IMR-90 (cell line): ENCODE data around the gene L3MBTL4. TPM values are rescaled to one million over a fixed set of nuclear protein-coding genes. Genes with fewer than 3 reads are reported as not detected.

Experiments
- ATAC-seq: fragments of 200-7000 bp; cut with Tn5 transposase; 2 replicates; pipeline ENCODE4 v1.9.1; 2020; ENCODE audit warnings: low read depth, mild to moderate bottlenecking, moderate library complexity
- BruUV-seq: library from RNA; stranded (reverse); fragments of 400-500 nt; replicated peaks from 2 replicates; lab custom pipeline; 2021; lab: Mats Ljungman, UMichigan
- CTCF ChIA-PET: fragments of 300-600 bp; formaldehyde crosslinking; extraction: SDS; loops from one replicate; lab custom pipeline; 2021; ENCODE audit warnings: antibody characterized with exemption; lab: Yijun Ruan, JAX
- POLR2A ChIA-PET: fragments of 300-600 bp; sonication (Branson Sonifier 250); formaldehyde crosslinking; loops from one replicate; lab custom pipeline; 2022; ENCODE audit warnings: antibody characterized with exemption; ENCODE audit not compliant: unreplicated experiment; lab: Charles Lee
- DNase-seq: peaks from one replicate; pipeline ENCODE4 v3.0.0; 2013
- H2AFZ ChIP-seq: replicated peaks from 2 replicates; pipeline ENCODE3; 2013; ENCODE audit warnings: low read length, mild to moderate bottlenecking; ENCODE audit not compliant: poor library complexity
- H2AK5ac ChIP-seq: 2 replicates; pipeline ENCODE4 v1.6.1; 2013; ENCODE audit warnings: low read depth, low read length, inconsistent platforms
- H2AK9ac ChIP-seq: replicated peaks from 2 replicates; pipeline ENCODE3; 2013; ENCODE audit warnings: mild to moderate bottlenecking, low read depth, low read length, moderate library complexity; ENCODE audit not compliant: poor library complexity
- H2BK120ac ChIP-seq: 2 replicates; pipeline ENCODE4 v1.6.1; 2013; ENCODE audit warnings: low read depth, low read length, inconsistent platforms
- H2BK15ac ChIP-seq: 3 replicates; pipeline ENCODE4 v1.6.1; 2013; ENCODE audit warnings: low read depth, low read length, inconsistent platforms
- H2BK20ac ChIP-seq: 2 replicates; pipeline ENCODE4 v1.6.1; 2013; ENCODE audit warnings: low read depth, mild to moderate bottlenecking, inconsistent platforms, low read length, moderate library complexity
- H2BK5ac ChIP-seq: 2 replicates; pipeline ENCODE4 v1.6.1; 2013; ENCODE audit warnings: mild to moderate bottlenecking, low read depth, low read length, inconsistent platforms; ENCODE audit not compliant: poor library complexity, severe bottlenecking
- H3K14ac ChIP-seq: replicated peaks from 2 replicates; pipeline ENCODE4 v1.6.1; 2013; ENCODE audit warnings: low read depth, low read length, inconsistent platforms
- H3K18ac ChIP-seq: 2 replicates; pipeline ENCODE4 v1.6.1; 2013; ENCODE audit warnings: low read depth, low read length, control low read depth
- H3K23ac ChIP-seq: 2 replicates; pipeline ENCODE4 v1.6.1; 2013; ENCODE audit warnings: low read depth, low read length, inconsistent platforms
- H3K27ac ChIP-seq: 2 replicates; pipeline ENCODE4 v1.5.1; 2013; ENCODE audit warnings: mild to moderate bottlenecking, control low read depth, low read length; ENCODE audit not compliant: insufficient read depth
- H3K27me3 ChIP-seq: 2 replicates; pipeline ENCODE4 v1.6.1; 2013; ENCODE audit warnings: low read length; ENCODE audit not compliant: control insufficient read depth, insufficient read depth
- H3K36me3 ChIP-seq: 2 replicates; pipeline ENCODE4 v1.6.1; 2013; ENCODE audit warnings: low read length, mixed read lengths; ENCODE audit not compliant: control insufficient read depth, insufficient read depth
- H3K4ac ChIP-seq: 2 replicates; pipeline ENCODE4 v1.6.1; 2013; ENCODE audit warnings: low read depth, low read length, inconsistent platforms
- H3K4me1 ChIP-seq: 2 replicates; pipeline ENCODE4 v1.6.1; 2013; ENCODE audit warnings: low read length, mixed read lengths; ENCODE audit not compliant: control insufficient read depth, insufficient read depth
- H3K4me2 ChIP-seq: 2 replicates; pipeline ENCODE4 v1.6.1; 2013; ENCODE audit warnings: low read depth, mild to moderate bottlenecking, control low read depth, low read length, moderate library complexity
- H3K4me3 ChIP-seq: 2 replicates; pipeline ENCODE4 v1.5.1; 2013; ENCODE audit warnings: low read depth, mild to moderate bottlenecking, control low read depth, low read length, moderate library complexity; ENCODE audit not compliant: insufficient read depth
- H3K56ac ChIP-seq: 2 replicates; pipeline ENCODE4 v1.6.1; 2013; ENCODE audit warnings: low read length, inconsistent platforms; ENCODE audit not compliant: insufficient read depth; ENCODE audit errors: extremely low read depth
- H3K79me1 ChIP-seq, 2 experiments: 2 replicates each; pipeline ENCODE4 v1.6.1; 2013; ENCODE audit warnings: low read length in 2 of 2, inconsistent platforms in 1 of 2, low read depth in 1 of 2
- H3K9ac ChIP-seq: 2 replicates; pipeline ENCODE4 v1.6.1; 2013; ENCODE audit warnings: low read depth, low read length, control low read depth
- H3K9me1 ChIP-seq: 2 replicates; pipeline ENCODE4 v1.6.1; 2013; ENCODE audit warnings: low read length, inconsistent platforms; ENCODE audit not compliant: insufficient read depth
- H3K9me3 ChIP-seq: 2 replicates; pipeline ENCODE4 v1.6.1; 2013; ENCODE audit warnings: low read length; ENCODE audit not compliant: control insufficient read depth, insufficient read depth
- H4K20me1 ChIP-seq: 2 replicates; pipeline ENCODE4 v1.6.1; 2013; ENCODE audit warnings: low read length, inconsistent platforms; ENCODE audit not compliant: insufficient read depth
- H4K5ac ChIP-seq: 2 replicates; pipeline ENCODE4 v1.6.1; 2013; ENCODE audit warnings: mild to moderate bottlenecking, low read depth, low read length, control low read depth
- H4K8ac ChIP-seq, 2 experiments: 2 replicates each; pipeline ENCODE4 v1.6.1; 2013; ENCODE audit warnings: low read depth in 2 of 2, low read length in 2 of 2, control low read depth in 1 of 2, inconsistent platforms in 1 of 2
- H4K91ac ChIP-seq: 2 replicates; pipeline ENCODE4 v1.6.1; 2013; ENCODE audit warnings: low read depth, low read length, inconsistent platforms; ENCODE audit not compliant: insufficient read depth
- BHLHE40 ChIP-seq: fragments of 150-350 bp; IDR thresholded peaks from 2 replicates; pipeline ENCODE4 v1.6.1; 2016; ENCODE audit warnings: mild to moderate bottlenecking, low read depth, low read length
- CEBPB ChIP-seq: IDR thresholded peaks from 2 replicates; pipeline ENCODE4 v1.6.1; 2012; ENCODE audit warnings: low read depth, low read length, improper control_type of control experiment
- CHD1 ChIP-seq: IDR thresholded peaks from 2 replicates; pipeline ENCODE4 v1.6.1; 2012; ENCODE audit warnings: low read depth, low read length, improper control_type of control experiment
- MAFK ChIP-seq: IDR thresholded peaks from 2 replicates; pipeline ENCODE4 v1.6.1; 2012; ENCODE audit warnings: low read depth, low read length, improper control_type of control experiment
- MAZ ChIP-seq: IDR thresholded peaks from 2 replicates; pipeline ENCODE4 v1.6.1; 2012; ENCODE audit warnings: low read depth, mild to moderate bottlenecking, low read length, improper control_type of control experiment, moderate library complexity, borderline replicate concordance
- MXI1 ChIP-seq: IDR thresholded peaks from 2 replicates; pipeline ENCODE4 v1.6.1; 2012; ENCODE audit warnings: low read depth, mild to moderate bottlenecking, low read length, moderate library complexity, borderline replicate concordance
- NFE2L2 ChIP-seq: fragments of 150-350 bp; IDR thresholded peaks from 2 replicates; pipeline ENCODE4 v1.6.1; 2016; ENCODE audit warnings: low read depth, mild to moderate bottlenecking, low read length
- POLR2A ChIP-seq: IDR thresholded peaks from 2 replicates; pipeline ENCODE4 v1.6.1; 2012; ENCODE audit warnings: mild to moderate bottlenecking, low read depth, low read length
- RAD21 ChIP-seq: IDR thresholded peaks from 2 replicates; pipeline ENCODE4 v1.6.1; 2012; ENCODE audit warnings: low read length, improper control_type of control experiment
- RCOR1 ChIP-seq: IDR thresholded peaks from 2 replicates; pipeline ENCODE4 v1.6.1; 2012; ENCODE audit warnings: mild to moderate bottlenecking, low read length, improper control_type of control experiment; ENCODE audit not compliant: insufficient replicate concordance
- RFX5 ChIP-seq: IDR thresholded peaks from 2 replicates; pipeline ENCODE4 v1.8.0; 2012; ENCODE audit warnings: low read depth, mild to moderate bottlenecking, low read length, moderate library complexity
- SMC3 ChIP-seq: fragments of 150-350 bp; IDR thresholded peaks from 2 replicates; pipeline ENCODE4 v1.6.1; 2016; ENCODE audit warnings: low read depth, mild to moderate bottlenecking, antibody characterized with exemption, low read length, moderate library complexity
- USF2 ChIP-seq: fragments of 150-350 bp; IDR thresholded peaks from 2 replicates; pipeline ENCODE4 v1.6.1; 2017; ENCODE audit warnings: mild to moderate bottlenecking, antibody characterized with exemption, low read length, low read depth
- WGBS, 2 experiments: methylation state at CpG; one replicate each; pipeline versions ENCODE4 v1.1.5 to v1.1.7; 2013; ENCODE audit warnings: missing lambda C conversion rate in 2 of 2; ENCODE audit not compliant: insufficient read length in 1 of 2; ENCODE audit errors: extremely low coverage in 2 of 2; 5-methylcytosine and 5-hydroxymethylcytosine counted together
- dilution Hi-C: fragments of 300-500 bp; cut with HindIII; formaldehyde crosslinking; loops from one replicate; pipeline ENCODE4 v1.14.3; 2018; ENCODE audit warnings: low sequenced_read_pairs; ENCODE audit not compliant: unreplicated experiment
- in situ Hi-C: fragments of 300-500 bp; cut with MboI; formaldehyde crosslinking; loops from 3 replicates; pipeline ENCODE4 v1.14.3; 2019; ENCODE audit warnings: low sequenced_read_pairs, inconsistent platforms, mixed read lengths
- intact Hi-C: fragments of 100-400 bp; cut with micrococcal nuclease; formaldehyde crosslinking; loops from 2 replicates; pipeline ENCODE4 v1.10.0; 2022
- polyA plus RNA-seq, 3 experiments: library from polyadenylated mRNA; depleted of rRNA; stranded (reverse); fragments of >200 nt; gene quantifications; 2 replicates each; pipeline ENCODE4 v1.2.3, GENCODE V29; 2012; ENCODE audit warnings: low replicate concordance in 1 of 3
- total RNA-seq: library from RNA; depleted of rRNA; stranded (reverse); fragments of >200 nt; gene quantifications from 2 replicates; pipeline ENCODE4 v1.2.3, GENCODE V29; 2012
- TF ChIP-seq, protein P1 (sequence below): fragments of 150-350 bp; IDR thresholded peaks from 2 replicates; pipeline ENCODE4 v1.6.1; 2016; ENCODE audit warnings: low read depth, mild to moderate bottlenecking, low read length, moderate library complexity, borderline replicate concordance
- TF ChIP-seq, protein P2 (sequence below): conservative IDR thresholded peaks from 2 replicates; pipeline ENCODE4 v1.5.1; 2012; ENCODE audit warnings: mild to moderate bottlenecking, low read depth, low read length, improper control_type of control experiment

L3MBTL4 gene
- total and polyA plus RNA-seq, 2 of the 4 experiments (the other 2 are of a cell fraction): under 0.01 to 0.02 TPM

DNA sequence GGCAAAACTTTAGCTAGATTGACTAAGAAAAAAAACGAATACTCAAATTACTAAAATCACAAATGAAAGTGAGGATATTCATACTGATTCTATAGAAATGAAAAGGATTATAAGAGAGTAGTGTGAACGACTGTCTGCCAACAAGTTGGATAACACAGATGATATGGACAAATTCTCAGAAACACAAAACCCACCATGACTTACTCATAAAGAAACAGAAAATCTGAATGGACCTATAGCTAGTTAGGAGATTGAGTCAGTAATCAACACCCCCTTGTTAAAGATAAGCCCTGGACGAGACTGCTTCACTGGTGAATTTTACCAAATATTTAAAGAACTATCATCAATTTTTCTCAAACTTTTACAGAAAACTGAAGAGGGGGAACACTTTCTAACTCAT lies 410.6 kb downstream of the L3MBTL4 start:
- TF ChIP-seq BHLHE40: no peak
- TF ChIP-seq MXI1: no peak
- TF ChIP-seq MAZ: no peak
- no peak for TF ChIP-seq CHD1
- no peak for TF ChIP-seq USF2
- TF ChIP-seq, protein P1, sequence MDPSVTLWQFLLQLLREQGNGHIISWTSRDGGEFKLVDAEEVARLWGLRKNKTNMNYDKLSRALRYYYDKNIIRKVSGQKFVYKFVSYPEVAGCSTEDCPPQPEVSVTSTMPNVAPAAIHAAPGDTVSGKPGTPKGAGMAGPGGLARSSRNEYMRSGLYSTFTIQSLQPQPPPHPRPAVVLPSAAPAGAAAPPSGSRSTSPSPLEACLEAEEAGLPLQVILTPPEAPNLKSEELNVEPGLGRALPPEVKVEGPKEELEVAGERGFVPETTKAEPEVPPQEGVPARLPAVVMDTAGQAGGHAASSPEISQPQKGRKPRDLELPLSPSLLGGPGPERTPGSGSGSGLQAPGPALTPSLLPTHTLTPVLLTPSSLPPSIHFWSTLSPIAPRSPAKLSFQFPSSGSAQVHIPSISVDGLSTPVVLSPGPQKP: no peak
- no peak for TF ChIP-seq MAFK
- TF ChIP-seq CEBPB: no peak
- no peak for TF ChIP-seq SMC3
- no peak for TF ChIP-seq RFX5
- no peak for TF ChIP-seq RAD21
- TF ChIP-seq POLR2A: no peak
- TF ChIP-seq, protein P2, sequence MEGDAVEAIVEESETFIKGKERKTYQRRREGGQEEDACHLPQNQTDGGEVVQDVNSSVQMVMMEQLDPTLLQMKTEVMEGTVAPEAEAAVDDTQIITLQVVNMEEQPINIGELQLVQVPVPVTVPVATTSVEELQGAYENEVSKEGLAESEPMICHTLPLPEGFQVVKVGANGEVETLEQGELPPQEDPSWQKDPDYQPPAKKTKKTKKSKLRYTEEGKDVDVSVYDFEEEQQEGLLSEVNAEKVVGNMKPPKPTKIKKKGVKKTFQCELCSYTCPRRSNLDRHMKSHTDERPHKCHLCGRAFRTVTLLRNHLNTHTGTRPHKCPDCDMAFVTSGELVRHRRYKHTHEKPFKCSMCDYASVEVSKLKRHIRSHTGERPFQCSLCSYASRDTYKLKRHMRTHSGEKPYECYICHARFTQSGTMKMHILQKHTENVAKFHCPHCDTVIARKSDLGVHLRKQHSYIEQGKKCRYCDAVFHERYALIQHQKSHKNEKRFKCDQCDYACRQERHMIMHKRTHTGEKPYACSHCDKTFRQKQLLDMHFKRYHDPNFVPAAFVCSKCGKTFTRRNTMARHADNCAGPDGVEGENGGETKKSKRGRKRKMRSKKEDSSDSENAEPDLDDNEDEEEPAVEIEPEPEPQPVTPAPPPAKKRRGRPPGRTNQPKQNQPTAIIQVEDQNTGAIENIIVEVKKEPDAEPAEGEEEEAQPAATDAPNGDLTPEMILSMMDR: no peak
- no peak for TF ChIP-seq RCOR1
- TF ChIP-seq NFE2L2: no peak
- no peak for ATAC-seq
- no peak overlapping the region for H4K5ac ChIP-seq
- WGBS, 2 experiments: no CpG with 5 or more reads among the region's 3 CpGs
- BruUV-seq: no TSS peak
- intact Hi-C loops (no loop called here), in situ Hi-C loops (no loop called here), dilution Hi-C loops (no loop called here)
- POLR2A ChIA-PET: no interaction called here
- no peaks in the 10 kb centered on the region for H3K27me3 ChIP-seq
- H3K56ac ChIP-seq: no peak overlapping the region
- peaks cover 3% of the 10 kb centered on the region; the same call in 1 of the 2 replicates for H3K9me3 ChIP-seq
- no peaks in the 10 kb centered on the region for H3K36me3 ChIP-seq
- no peak for DNase-seq
- no peak overlapping the region for H4K8ac ChIP-seq
- H3K4me2 ChIP-seq: no peak overlapping the region
- no peak overlapping the region for H2BK5ac ChIP-seq
- CTCF ChIA-PET: no interaction called here
- no peak overlapping the region for H2AK9ac ChIP-seq
- no peak overlapping the region for H3K23ac ChIP-seq
- no peak overlapping the region for H2BK120ac ChIP-seq
- H2AK5ac ChIP-seq: no peak overlapping the region
- no peak overlapping the region for H2AFZ ChIP-seq
- no peak overlapping the region for H3K27ac ChIP-seq
- H2BK20ac ChIP-seq: no peak overlapping the region
- no peak overlapping the region for H2BK15ac ChIP-seq
- H3K18ac ChIP-seq: no peak overlapping the region
- no peaks in the 10 kb centered on the region for H3K9me1 ChIP-seq
- H3K4ac ChIP-seq: no peak overlapping the region
- H3K4me3 ChIP-seq: no peak overlapping the region
- H4K91ac ChIP-seq: no peak overlapping the region
- no peak overlapping the region for H3K9ac ChIP-seq
- H3K14ac ChIP-seq: no peak overlapping the region
- peaks cover 7% of the 10 kb centered on the region for H3K4me1 ChIP-seq
- no peaks in the 10 kb centered on the region for H3K79me1 ChIP-seq
- H4K20me1 ChIP-seq: no peaks in the 10 kb centered on the region
